Tibial nerve (tissue), 4 donors: ENCODE measurements around the gene LETM1. TPM values are rescaled to one million over a fixed set of nuclear protein-coding genes. Genes with fewer than 3 reads are reported as not detected.
A peak's percentile ranks its signal among the peaks of the same experiment; 100 is the strongest.

Experiments used
- DNase-seq, 2 donors: peaks; one replicate each; pipeline ENCODE4 v3.0.0-alpha.2; 2019; ENCODE audit warnings: low spot score in 2 of 2
- H3K27ac ChIP-seq, 4 donors: fragments of 200-600 bp; sonication (generic) in 3 of 4; one replicate each; pipeline ENCODE4 v1.5.1; 2017 to 2019; ENCODE audit warnings: mild to moderate bottlenecking in 1 of 4
- H3K27me3 ChIP-seq, 2 donors: fragments of 200-600 bp; sonication (generic) in 1 of 2; one replicate each; pipeline versions ENCODE4 v1.5.1 to v1.6.0; 2017 to 2019
- H3K36me3 ChIP-seq, 3 donors: fragments of 200-600 bp; sonication (generic); one replicate each; pipeline ENCODE4 v1.5.1; 2018 to 2019
- H3K4me1 ChIP-seq, 4 donors: fragments of 200-600 bp; sonication (generic) in 3 of 4; one replicate each; pipeline ENCODE4 v1.5.1; 2017 to 2019
- H3K4me3 ChIP-seq, 4 donors: fragments of 200-600 bp; sonication (generic) in 3 of 4; one replicate each; pipeline ENCODE4 v1.5.1; 2017 to 2019; ENCODE audit warnings: mild to moderate bottlenecking in 1 of 4, moderate library complexity in 1 of 4
- H3K9me3 ChIP-seq, 4 donors: fragments of 200-600 bp; sonication (generic) in 3 of 4; one replicate each; pipeline ENCODE4 v1.5.1; 2017 to 2019
- CTCF ChIP-seq, 5 experiments: fragments of 200-600 bp in 3 of 5; fragments of 450-650 bp in 2 of 5; sonication (generic) in 3 of 5; IDR thresholded peaks; one replicate each; pipeline ENCODE4 v1.5.1; 2016 to 2019; ENCODE audit warnings: antibody characterized with exemption in 5 of 5, mild to moderate bottlenecking in 3 of 5, moderate library complexity in 2 of 5
- EP300 ChIP-seq, 2 donors: sonication (generic); formaldehyde crosslinking; IDR thresholded peaks; one replicate each; pipeline ENCODE4 v1.6.1; 2017; ENCODE audit warnings: antibody characterized with exemption in 2 of 2, mild to moderate bottlenecking in 1 of 2
- POLR2A ChIP-seq, 2 donors: fragments of 450-650 bp; IDR thresholded peaks; one replicate each; pipeline ENCODE4 v1.6.1; 2017; ENCODE audit warnings: antibody characterized with exemption in 2 of 2, mild to moderate bottlenecking in 2 of 2, moderate library complexity in 2 of 2
- WGBS, 2 donors: methylation state at CpG; one replicate each; pipeline ENCODE4 v1.1.5; 2018; 5-methylcytosine and 5-hydroxymethylcytosine counted together
- total RNA-seq, 4 donors: library from RNA; depleted of rRNA; stranded (reverse); fragments of >200 nt; gene quantifications; one replicate each; pipeline ENCODE4 v1.1.0, GENCODE V29; 2016

LETM1 gene
- total RNA-seq, 4 donors from 2014 or later, result 53.5 to 85.5 (median 68.6) TPM

- TF ChIP-seq POLR2A (IDR thresholded peaks at IDR 0.05), result no peak
- no peak for TF ChIP-seq CTCF (IDR thresholded peaks at IDR 0.05)
- TF ChIP-seq EP300 (IDR thresholded peaks at IDR 0.05), result no peak
- no peak for DNase-seq
- no peaks in the 10 kb centered on the region for H3K9me3 ChIP-seq
- H3K4me1 ChIP-seq, result no peaks in the 10 kb centered on the region
- no peaks in the 10 kb centered on the region for H3K27me3 ChIP-seq
- no peak overlapping the region for H3K4me3 ChIP-seq
- H3K27ac ChIP-seq, result no peak overlapping the region
- H3K36me3 ChIP-seq, result peaks cover 0 to 50% (median 10%) of the 10 kb centered on the region in 3 donors
- 78% methylated on average over 16 of the region's 16 CpGs for WGBS, 2 donors
Observed at GRCh38 chr4:1900624-1901023, 44.7 kb upstream of the LETM1 start.

GRCh38 chr4:1900087-1900433 is 44.1 kb upstream of the LETM1 start:
- no peak for DNase-seq
- Histone ChIP-seq H3K9me3 (no peaks in the 10 kb centered on the region), H3K27ac (no peak overlapping the region), H3K27me3 (no peaks in the 10 kb centered on the region), H3K36me3 (peaks cover 0 to 44% (median 10%) of the 10 kb centered on the region in 3 donors), H3K4me3 (no peak overlapping the region), H3K4me1 (no peaks in the 10 kb centered on the region)
- TF ChIP-seq POLR2A (IDR thresholded peaks at IDR 0.05) (no peak), EP300 (IDR thresholded peaks at IDR 0.05) (no peak), CTCF (IDR thresholded peaks at IDR 0.05) (no peak)

GRCh38 chr4:1899149-1900086 is 43.5 kb upstream of the LETM1 start:
- H3K36me3 ChIP-seq, result peaks cover 0 to 38% (median 10%) of the 10 kb centered on the region in 3 donors
- 26 to 27% methylated on average over 15 of the region's 15 CpGs for WGBS, 2 donors
- H3K4me1 ChIP-seq, result no peaks in the 10 kb centered on the region
- peak; percentile 83 to 88 (median 87) for TF ChIP-seq CTCF (IDR thresholded peaks at IDR 0.05)
- no peak for TF ChIP-seq EP300 (IDR thresholded peaks at IDR 0.05)
- no peak for TF ChIP-seq POLR2A (IDR thresholded peaks at IDR 0.05)
- DNase-seq, result peak; percentile 17 to 61
- no peaks in the 10 kb centered on the region for H3K27me3 ChIP-seq
- H3K27ac ChIP-seq, result no peak overlapping the region
- no peaks in the 10 kb centered on the region for H3K9me3 ChIP-seq
- H3K4me3 ChIP-seq, result no peak overlapping the region

- 73 to 86% methylated on average over 1 of the region's 1 CpG for WGBS, 2 donors
- no peak overlapping the region for H3K4me3 ChIP-seq
- TF ChIP-seq CTCF (IDR thresholded peaks at IDR 0.05), result no peak
- no peak for TF ChIP-seq POLR2A (IDR thresholded peaks at IDR 0.05)
- TF ChIP-seq EP300 (IDR thresholded peaks at IDR 0.05), result no peak
- no peaks in the 10 kb centered on the region for H3K4me1 ChIP-seq
- no peak for DNase-seq
- no peaks in the 10 kb centered on the region for H3K27me3 ChIP-seq
- no peaks in the 10 kb centered on the region for H3K9me3 ChIP-seq
- H3K36me3 ChIP-seq, result peaks cover 0 to 30% (median 10%) of the 10 kb centered on the region in 3 donors
- no peak overlapping the region for H3K27ac ChIP-seq
Observed at GRCh38 chr4:1898681-1899080, 42.7 kb upstream of the LETM1 start.

GRCh38 chr4:1898007-1898406 is 42.1 kb upstream of the LETM1 start:
- Histone ChIP-seq H3K9me3 (no peaks in the 10 kb centered on the region), H3K27me3 (no peaks in the 10 kb centered on the region), H3K4me1 (no peaks in the 10 kb centered on the region), H3K36me3 (peaks cover 0 to 25% (median 10%) of the 10 kb centered on the region in 3 donors), H3K27ac (no peak overlapping the region), H3K4me3 (no peak overlapping the region)
- 95 to 96% methylated on average over 6 of the region's 6 CpGs for WGBS, 2 donors
- DNase-seq, result no peak
- no peak for TF ChIP-seq POLR2A (IDR thresholded peaks at IDR 0.05)
- TF ChIP-seq EP300 (IDR thresholded peaks at IDR 0.05), result no peak
- TF ChIP-seq CTCF (IDR thresholded peaks at IDR 0.05), result no peak
